ENCODE results near the gene ADAMTSL4.
A peak's percentile ranks its signal among the peaks of the same experiment; 100 is the strongest.

The ADAMTSL4 gene

DNA sequence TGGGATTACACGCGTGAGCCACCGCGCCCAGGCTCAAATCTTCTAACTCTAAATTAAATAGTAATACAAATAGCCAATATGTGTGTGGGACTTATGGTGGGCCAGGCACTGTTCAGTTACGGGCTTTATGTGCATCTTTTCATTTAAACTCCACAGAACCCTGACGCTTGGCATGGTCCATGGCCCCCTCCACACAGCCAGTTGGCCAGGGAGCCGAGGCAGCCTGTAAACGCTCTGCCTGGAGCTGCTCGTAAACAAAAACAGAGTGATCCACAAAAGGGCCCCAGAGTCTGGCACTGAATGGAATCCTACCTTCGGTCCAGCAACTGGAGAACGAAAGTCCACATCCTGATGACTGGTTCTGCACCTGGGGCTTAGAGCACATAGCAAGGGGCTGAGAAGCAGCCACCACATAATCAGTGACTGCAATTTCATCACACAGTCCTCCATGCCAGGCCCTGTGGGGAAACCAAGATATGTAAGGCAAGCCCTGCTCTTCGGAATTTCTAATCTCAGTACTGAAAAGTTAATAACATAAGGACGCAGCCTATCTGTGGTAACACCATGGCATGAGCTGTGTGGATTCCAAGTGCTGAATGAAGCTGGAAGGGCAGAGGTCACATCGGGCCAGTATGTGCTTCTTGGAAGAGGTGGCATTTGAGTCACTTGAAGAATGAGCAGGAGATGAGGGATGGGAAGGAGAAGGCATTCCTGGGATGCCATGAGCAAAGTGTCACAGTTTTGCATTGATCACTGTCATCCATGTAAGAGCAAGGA, 13.5 kb upstream of the ADAMTSL4 start:
- no peak for DNase-seq

- DNase-seq = no peak
These were observed 12.1 kb upstream of the ADAMTSL4 start for GRCh38 chr1:150536836-150537731.

DNA sequence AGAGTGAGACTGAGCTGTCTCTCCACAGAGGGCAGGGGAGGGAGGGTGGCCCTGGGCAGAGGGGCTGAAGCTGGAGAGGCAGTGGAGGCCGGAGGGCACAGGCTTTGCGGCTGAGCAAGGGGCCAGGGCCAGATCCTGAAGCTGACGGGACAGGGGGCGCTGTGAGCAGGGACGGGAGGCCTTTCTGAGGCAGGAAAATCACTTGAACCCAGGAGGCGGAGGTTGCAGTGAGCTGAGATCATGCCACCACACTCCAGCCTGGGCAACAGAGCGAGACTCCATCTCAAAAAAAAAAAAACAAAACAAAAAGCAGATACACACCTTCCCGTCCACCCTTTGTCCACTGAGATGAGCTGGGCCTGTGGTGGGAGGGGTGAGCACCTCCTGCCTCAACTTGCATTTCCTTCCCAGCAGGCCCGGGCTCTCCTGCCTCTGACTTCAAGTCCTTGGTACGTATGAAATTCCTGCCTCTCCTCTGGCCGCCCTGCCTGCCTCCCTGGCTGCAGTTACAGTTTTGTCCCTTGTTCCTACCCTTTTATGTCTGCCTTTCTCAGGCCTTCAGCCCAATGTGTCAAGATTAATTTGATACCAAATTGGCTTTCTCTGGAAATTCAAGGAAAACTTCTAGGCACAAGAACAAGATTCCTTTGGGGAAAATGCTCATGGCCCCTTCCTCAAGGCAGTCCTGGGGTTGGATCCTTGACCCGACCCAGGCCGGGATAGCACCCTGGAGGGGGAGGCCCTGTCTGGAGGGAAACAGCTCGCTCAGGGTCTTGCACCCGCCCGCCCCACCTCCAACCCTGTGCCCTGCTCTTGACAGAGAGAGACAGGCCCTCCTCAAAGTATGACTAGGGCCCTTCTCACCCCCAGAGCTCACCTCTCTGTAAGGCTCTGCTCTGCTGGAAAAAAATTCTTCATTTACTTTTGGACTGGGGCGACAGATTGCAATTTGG, 11.2 kb upstream of the ADAMTSL4 start:
- no peak for DNase-seq

DNA sequence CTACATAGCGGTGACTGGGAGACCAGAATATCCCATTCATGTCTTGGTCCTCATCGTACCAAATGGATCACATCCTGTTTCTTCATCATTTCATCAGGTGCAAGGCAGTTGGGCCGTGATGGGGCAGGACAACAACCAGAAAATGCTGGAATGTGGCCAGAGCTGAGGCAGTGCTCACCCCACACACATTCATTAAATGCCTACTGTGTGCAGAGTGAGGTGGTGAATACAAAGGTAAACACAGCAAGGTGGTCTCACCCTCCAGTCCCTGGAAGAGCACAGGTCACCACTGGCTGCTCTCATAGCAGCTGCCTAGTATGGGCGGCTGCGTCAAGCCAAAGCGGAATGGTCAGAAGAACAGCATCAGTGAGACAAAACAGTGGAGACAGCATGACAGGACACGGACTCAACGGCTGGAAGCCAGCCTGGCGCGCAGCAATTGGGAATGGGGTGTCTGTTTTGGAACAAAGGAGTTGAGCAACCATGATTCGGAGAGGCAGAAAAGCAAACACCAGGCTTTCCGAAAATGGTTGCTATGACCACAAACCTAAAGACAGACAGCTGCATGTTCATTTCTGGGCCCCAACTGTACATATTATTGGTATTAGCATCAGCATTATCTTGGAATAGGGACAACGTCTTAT, 5.6 kb upstream of the ADAMTSL4 start:
- no peak for DNase-seq

DNA sequence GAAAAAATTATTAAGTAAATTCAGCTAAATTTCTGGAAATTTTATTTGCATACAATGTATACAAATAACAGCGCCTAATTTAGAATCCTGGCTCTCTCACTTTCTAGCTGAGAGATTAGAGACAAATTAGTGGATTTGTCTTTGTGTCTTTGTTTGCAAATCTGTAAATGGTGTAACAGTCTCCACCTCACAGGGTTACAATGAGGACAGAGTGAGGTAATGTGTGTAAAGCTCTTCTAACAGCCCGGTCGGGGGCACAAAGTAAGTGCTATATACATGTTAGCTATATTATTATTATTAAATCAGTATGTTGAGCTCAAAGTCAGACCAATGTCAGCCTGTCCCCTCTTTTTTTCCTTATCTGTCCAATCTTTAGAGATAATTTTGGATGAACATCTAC, 5.0 kb upstream of the ADAMTSL4 start:
- no peak for DNase-seq

GRCh38 chr1:150545486-150546032, 3.6 kb upstream of the ADAMTSL4 start:
- DNase-seq = peak; percentile 66

GRCh38 chr1:150546294-150546937, 2.8 kb upstream of the ADAMTSL4 start:
- no peak for DNase-seq

GRCh38 chr1:150548324-150548631, 930 bp upstream of the ADAMTSL4 start:
- DNase-seq = no peak

DNA sequence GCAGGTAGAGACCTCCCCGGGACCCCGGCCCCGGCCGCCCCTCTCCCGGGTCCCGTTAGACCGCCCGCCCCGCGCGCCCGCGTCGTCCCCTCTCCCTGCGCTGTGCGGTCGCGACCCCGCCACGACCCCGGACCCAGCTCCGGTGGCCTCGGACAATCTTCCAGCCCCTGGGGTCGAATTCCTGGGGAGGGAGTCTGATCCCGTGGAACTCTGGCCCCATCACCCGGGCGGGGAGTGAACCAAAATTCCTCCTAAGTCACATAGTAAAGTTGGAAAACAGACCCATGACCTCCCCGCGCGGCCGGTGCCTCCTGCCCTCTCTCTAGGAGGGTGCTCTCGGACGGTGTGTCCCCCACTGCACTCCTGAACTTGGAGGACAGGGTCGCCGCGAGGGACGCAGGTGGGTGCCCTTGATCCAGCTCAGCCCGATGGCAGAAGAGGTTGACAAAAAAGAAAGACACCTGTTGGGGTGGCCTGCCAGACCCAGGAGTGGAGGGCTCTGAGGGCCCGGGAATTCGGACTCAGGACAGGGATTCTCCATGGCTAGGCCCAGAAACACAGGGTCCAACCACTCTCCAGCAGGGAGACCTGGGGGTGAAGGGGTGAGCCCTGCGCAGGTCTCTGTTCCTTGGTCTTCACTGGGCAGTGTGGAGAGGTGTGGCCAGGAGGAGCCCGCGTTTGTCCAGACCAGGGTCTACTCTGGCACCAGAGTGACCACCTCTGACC, 451 bp downstream of the ADAMTSL4 start:
- no peak for DNase-seq

- DNase-seq = no peak
These were observed 1.2 kb downstream of the ADAMTSL4 start for GRCh38 chr1:150550222-150551050.

- DNase-seq = peak; percentile 51
These were observed 2.0 kb downstream of the ADAMTSL4 start for GRCh38 chr1:150551051-150551783.

DNA sequence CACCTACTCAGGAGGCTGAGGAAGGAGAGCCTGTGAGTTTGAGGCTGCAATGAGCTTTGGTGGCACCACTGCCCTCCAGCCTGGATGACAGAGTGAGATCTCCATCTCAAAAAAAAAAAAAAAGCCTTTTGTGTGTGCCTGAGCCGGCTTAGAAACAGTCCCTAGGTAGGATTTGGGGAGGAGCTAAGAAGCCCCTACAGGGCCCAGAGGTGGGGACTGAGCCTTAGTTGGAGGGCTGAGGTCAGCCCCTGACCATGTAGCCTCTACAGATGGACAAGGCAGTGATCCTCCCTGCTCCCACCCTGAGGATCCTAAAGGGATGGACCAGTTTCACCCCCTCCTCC, 2.5 kb downstream of the ADAMTSL4 start:
- peak; percentile 29 for DNase-seq

DNA sequence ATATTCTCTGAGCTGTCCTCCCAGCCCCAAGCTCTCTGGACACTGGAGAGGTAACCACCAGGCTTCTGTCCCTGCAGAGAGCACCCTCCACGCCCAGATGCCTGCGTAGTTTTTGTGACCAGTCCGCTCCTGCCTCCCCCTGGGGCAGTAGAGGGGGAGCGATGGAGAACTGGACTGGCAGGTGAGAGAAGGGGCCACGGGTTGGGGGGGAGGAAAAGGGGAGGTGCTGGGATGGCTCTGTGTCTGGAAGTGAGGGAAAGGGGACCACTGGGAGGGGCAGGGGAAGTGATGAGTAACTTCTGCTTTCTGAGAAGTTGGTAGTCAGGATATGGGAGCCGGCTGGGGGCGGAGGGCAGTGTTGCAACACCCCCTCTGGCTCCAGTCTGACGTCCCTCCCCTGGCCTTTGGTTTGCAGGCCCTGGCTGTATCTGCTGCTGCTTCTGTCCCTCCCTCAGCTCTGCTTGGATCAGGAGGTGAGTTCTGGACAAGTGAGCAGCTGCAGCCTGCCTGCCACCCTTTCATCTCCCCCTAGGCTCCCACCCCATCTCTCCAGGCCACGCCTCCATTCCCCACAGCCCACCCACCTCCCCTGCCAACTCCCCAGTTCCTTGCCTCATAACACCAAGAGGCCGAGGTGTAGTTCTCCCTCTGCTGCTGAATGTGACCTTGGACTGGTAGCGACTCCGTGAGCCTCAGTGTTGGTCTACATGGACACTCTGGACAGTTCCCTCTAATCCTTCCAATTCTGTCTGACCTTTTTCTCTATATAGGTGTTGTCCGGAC, 3.1 kb downstream of the ADAMTSL4 start:
- DNase-seq = peak; percentile 93

DNA sequence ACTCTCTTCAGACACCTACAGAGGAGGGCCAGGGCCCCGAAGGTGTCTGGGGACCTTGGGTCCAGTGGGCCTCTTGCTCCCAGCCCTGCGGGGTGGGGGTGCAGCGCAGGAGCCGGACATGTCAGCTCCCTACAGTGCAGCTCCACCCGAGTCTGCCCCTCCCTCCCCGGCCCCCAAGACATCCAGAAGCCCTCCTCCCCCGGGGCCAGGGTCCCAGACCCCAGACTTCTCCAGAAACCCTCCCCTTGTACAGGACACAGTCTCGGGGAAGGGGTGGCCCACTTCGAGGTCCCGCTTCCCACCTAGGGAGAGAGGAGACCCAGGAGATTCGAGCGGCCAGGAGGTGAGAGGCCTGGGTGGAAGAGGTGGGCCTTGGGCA, 3.7 kb downstream of the ADAMTSL4 start:
- no peak for DNase-seq

DNA sequence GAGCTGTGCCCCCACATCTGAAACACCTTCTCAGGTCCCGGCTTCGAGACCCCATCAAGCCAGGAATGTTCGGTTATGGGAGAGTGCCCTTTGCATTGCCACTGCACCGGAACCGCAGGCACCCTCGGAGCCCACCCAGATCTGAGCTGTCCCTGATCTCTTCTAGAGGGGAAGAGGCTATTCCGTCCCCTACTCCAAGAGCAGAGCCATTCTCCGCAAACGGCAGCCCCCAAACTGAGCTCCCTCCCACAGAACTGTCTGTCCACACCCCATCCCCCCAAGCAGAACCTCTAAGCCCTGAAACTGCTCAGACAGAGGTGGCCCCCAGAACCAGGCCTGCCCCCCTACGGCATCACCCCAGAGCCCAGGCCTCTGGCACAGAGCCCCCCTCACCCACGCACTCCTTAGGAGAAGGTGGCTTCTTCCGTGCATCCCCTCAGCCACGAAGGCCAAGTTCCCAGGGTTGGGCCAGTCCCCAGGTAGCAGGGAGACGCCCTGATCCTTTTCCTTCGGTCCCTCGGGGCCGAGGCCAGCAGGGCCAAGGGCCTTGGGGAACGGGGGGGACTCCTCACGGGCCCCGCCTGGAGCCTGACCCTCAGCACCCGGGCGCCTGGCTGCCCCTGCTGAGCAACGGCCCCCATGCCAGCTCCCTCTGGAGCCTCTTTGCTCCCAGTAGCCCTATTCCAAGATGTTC, 4.3 kb downstream of the ADAMTSL4 start:
- DNase-seq = no peak

- DNase-seq = no peak
These were observed 4.9 kb downstream of the ADAMTSL4 start for GRCh38 chr1:150554086-150554452.

DNA sequence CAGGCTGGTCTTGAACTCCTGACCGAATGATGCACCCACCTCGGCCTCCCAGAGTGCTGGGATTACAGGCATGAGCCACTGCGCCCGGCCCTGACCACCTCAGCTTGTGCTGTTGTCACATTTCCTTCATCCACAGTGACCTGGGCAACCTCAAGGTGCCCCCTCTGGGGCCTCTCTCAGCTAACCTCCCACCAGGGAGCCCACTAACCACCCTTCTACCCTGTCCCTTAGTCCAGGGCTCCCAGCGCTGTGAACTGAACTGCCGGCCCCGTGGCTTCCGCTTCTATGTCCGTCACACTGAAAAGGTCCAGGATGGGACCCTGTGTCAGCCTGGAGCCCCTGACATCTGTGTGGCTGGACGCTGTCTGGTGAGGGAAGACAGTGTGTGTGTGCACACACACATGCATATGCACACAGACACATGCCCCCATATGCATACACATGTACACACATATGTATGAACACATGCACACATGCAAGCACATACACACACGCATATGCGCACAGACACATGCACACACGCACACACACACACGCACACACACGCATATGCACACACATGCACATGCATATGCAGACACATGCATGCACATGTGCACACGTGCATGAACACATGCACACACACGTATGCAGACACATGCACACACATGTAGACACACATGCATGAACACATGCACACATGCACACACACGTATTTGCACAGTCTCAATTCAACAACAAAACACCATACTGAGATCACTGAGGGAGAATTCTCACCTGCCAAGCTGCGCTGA, 6.2 kb downstream of the ADAMTSL4 start:
- DNase-seq = no peak
